ENCODE data around the gene SCAPER.

Gene SCAPER

DNA sequence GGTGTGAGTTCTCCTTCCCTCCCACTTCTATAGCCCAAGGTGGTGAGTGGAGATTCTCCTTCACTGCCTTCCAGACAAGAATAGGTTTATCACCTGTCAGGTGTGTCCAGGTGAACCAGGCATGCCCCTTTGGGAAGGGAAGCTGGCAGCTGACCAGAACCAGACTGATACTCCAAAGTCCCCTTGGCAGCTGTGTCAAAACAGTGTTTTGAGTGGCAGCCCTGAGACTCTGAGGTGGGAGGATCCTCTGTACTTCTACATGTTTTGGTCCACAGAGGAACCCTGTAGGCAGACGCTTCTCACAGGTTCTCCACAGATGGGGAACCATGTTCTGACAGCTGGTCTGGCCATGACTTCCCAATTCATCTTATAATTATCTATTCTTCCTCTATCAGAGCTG is 538.4 kb downstream of the SCAPER start:
- DNase-seq (ENCODE audit: low spot score) = no peak

DNA sequence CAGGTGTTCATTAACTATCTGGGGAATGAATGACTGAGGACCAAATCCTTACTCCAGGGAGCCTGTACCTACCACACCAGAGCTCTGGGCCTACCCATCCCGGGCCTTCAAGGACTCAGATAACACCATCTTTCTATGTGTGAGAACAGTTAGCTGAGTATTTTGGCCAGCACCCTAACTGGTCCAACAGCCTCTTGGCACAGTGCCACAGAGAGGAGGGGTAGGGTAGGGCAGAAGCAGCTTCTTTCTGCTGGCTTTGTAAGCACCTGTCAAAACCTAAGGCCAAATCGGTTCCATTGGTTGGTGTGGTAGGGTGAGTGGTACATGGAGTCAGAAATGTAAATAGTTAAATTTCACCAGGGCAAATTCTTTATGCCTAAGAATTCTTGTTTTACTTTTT is 541.9 kb downstream of the SCAPER start:
- no peak for DNase-seq (ENCODE audit: low spot score)

DNA sequence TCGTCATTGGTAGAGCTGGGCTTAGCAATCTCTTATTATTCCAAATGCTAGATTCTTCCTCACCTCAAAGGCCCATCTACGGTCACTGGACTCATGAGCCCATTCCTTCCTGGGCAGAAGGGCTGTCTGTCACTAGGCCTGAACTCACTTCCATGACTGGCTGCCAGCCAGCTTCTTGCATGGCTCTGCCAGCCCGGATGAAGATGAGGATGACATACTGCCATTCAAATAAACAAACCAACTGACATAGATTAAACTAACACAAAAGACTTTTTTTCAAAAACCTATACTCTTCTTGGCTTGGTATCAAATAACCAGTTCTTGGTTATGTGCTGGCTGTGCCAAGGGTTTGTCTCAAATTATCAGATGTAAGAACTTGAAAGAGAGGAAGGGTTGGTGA is 544.7 kb downstream of the SCAPER start:
- no peak for DNase-seq (ENCODE audit: low spot score)

DNA sequence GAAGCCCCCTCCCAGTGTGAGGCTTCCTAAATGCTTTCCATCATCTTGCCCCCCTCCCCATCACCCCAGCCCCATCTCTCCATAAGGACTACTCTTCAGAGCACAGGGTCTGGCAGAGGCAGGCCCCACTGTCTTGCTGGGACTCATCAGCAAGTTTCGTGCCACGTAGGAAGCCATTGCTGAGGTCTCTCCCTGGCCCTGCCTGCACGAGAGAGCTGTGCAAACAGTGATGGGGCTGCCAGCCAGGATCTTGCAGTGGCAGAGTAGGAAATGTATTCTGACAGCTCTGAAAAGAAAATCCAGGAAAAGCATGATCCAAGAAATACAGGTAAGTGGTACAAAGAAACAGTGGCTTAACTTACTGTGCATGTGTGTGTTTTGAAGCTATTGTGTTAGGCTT is 546.0 kb downstream of the SCAPER start:
- DNase-seq (ENCODE audit: low spot score) = no peak

DNA sequence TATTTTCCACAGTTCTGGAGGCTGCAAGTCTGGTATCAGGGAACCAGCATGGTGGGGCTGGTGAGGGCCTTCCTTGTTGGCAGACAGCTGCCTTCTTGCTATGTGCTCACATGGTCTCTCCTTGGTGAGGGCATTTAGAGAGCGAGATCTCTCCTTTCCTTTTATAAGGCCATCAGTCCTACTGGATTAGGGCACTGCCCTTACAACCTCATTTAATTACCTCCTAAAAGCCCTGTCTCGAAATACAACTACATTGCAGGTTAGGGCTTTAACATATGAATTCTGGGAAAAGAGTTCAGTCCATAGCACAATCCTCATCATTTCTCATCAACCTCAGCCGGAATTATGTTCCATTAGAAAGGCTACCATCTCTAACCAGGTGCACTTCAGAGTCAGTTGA is 546.7 kb downstream of the SCAPER start:
- DNase-seq (ENCODE audit: low spot score) = no peak

DNA sequence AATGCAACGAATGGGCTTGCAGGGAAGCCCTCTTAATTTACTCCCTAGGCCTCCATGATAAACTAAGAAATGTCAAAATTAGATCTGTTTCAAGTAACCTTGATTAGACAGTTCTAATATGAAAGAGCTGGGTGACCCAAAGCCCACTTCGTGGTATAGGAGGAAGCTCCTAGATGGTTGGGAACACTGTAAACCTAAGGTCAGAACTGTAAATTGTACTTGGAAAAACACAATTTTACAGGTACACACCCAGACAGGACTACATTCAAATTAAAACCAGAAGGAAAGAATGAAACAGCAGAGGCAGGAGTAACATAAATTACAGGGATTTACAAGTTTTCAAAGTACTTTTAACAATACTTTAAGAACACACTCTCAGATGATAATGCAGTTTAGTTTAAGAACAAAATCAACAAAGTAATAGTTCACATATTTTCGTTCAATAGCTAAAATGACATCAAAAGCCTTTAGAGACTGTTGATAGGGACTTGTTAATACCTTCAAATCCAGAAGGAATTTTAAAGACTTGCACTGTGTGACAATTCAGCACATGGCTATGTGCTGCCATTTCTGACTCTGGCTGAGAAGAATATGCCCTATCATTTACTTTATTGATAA is 550.2 kb downstream of the SCAPER start:
- no peak for DNase-seq (ENCODE audit: low spot score)

DNA sequence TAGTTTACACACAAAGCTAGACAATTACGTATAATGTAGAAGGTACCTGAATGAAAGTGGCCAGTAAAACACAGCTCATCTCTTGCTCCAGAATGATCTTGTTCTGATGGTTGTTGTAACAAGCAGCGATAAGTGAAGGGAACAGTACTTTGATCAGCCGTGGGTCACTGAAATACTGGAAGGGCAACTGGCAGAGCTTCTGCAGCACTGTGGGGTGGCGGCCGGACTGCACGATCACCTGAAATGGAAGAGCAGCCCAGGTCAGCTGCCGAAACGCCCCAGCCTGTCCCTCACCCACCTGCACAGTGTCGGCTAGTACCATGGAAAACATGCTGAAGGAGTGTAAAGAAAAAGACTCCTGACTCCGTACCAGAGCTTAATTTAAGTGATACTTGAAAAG is 551.2 kb downstream of the SCAPER start:
- no peak for DNase-seq (ENCODE audit: low spot score)

DNA sequence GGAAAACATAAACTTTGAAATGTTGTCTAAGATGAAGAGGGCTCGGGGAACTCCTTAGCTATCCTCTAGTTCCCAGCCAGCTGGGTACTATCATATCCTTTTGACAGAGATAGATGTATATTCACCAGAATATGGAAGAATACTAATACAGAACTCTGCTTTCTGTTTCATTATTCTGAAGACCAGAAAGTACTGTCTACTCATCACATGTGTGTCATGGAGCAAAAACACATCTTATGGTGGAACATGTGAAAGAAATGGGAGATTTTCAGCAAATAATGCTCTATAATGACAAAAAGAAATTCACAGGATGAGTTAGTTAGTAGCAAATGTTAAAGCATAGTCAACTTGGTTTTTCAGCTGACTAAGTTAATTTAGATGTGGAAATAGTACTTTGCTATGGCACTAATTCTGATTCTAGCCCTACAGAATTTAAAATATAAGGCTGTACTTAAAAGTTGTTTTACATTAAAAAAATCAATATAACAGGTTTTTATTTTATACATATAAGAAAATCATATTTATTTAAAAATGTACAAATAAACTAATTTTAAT is 552.0 kb downstream of the SCAPER start:
- no peak for DNase-seq (ENCODE audit: low spot score)

DNA sequence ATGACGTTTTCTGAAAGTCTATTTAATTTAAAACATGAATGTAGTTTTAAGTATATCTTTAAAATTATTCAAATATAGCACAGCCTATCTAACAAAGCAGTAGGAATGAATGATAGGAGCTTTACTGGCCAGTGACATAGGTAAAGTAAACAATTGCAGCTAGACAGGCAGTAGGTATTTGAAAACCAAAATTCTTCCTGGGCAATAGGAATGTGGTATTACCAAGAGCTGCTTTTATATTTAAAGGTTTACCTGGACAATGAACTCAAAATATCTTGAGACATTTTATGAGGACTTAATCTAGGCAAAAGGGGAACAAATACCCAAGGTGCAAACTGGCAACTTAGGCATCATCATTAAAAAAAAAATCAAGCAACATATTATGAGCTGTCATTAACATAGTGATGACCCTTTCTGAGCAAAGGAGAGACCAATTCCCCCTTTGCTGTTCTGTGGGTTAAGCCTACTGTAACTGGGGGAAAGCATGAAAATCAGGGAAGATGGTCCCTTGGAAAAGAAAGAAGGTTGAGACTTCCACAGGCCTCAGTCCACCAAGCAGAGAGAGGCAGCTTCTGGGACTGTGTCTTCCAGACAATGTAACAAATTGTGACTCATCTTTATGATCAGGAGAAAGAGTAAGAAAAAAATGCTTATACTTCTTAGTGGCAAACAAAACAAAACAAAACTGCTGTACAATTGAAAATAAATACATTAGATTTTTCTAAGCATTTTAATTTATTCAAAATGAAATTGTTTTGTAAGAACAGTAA is 555.7 kb downstream of the SCAPER start:
- DNase-seq (ENCODE audit: low spot score) = no peak

DNA sequence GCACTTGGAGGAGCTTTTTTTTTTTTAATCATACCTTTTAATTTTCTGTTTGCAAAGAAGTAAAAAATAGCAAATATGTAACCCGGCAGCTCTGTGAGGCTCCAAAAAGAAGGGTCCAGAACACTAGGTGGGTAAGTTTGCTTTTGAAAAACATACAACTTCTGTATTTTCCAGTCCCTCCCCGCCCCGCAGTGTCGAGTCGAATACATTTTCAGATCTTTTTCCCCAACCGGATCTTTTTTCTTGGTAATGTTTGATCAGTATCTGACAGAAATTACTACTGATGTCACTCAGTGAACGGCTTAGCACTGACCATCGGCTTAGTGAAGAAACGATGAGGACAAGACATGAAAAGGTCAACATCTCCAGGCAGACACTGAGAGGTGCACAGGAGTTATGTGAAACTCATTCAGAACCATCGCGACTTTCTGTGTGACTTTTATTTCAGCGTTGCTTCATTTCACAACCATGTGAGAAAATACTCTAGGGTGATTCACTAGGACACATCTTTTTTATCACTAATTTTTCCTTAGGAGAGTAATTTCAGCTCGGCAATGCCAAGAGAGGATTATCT is 557.6 kb downstream of the SCAPER start:
- no peak for DNase-seq (ENCODE audit: low spot score)

DNA sequence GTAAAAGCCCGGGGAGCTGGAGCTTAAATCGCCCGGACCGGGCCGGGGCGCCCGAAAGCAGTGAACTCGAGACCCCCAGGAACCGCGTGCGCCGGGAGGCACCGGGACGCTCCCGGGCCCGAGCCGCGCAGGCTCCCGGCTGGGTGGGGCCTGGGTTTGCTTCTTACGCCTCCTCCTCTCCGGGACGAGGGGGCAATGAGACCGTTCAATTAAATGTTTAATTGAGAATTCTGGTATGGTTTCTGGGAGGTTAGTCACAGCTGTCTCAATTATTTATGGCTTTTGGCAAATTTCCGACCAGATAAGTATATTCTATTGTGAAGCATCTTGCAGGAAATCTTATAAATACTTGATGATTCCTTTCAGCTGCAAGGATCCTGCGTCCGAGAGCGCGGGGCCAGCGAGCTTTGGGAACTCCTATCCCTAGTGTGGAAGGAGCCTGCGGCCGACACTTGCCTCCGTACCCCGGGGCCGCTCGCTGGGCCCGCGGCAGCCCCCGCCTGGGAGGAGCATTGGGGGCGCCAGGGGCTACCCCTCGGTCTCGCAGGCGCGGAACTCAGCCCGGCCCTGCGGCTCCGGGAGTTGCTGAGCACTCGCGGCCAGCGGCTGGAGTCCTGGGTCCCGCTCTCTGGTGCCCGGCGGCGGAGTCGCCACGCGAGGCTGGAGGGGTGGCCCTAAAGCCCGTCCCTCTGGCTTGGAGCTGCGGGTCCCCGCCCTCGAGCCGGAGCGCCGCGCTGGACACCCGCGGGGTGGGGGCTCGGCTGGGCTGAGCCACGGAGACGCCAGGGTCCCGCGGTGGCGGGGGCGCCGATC is 558.3 kb downstream of the SCAPER start:
- no peak for DNase-seq (ENCODE audit: low spot score)

DNA sequence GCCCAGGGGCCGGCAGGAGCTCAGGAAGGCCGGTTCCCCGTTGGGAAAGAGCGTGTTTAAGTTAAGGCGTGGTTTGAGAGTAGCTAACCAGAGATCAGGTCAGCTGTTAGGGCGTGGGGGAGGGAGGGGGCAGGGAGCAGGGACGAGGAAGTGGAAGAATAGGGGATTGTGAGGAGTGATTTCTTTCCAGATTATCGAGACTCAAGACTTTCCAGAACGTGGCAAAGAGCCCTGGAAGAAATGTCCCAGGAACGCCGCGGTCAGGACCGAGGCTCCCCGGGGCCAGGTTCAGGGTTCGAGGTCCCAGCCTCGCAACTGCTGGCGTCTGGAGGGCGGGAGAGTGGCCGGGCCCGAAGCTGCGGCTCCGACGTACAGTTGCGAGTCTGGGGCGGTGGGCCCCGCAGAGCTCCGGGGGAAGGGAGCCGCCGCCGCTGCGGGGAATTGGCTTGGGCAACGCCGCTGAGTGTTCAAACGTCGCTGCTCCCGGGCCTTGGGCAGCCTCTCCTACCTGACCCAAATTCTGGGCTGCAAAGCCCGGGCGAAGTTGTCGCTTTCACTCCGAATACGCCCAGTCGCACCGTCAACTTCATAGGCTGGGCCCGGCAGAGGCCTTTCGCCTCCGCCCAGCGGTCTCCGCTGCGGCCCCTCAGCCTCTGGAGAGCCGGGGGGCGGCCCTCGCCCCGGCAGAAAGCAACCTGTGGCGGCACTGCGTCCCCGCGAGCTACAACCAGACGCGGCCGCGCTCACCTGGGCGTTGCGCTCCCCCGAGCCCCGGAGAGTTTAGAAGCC is 559.1 kb downstream of the SCAPER start:
- DNase-seq (ENCODE audit: low spot score) = no peak

DNA sequence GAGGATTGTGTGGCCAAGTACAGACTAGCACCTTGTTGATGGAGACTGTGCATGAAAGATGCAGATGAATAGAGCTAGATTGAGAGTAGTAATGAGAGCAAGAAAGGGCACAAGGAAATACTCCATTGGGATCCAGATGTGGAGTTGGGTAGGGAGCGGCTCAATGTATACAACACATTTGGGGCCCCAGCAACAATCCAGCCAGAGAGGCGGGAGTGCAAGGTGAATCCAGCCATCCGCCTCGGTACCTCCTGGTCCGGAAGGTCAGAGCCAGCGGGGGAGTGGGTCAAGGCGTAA is 559.6 kb downstream of the SCAPER start:
- no peak for DNase-seq (ENCODE audit: low spot score)

DNA sequence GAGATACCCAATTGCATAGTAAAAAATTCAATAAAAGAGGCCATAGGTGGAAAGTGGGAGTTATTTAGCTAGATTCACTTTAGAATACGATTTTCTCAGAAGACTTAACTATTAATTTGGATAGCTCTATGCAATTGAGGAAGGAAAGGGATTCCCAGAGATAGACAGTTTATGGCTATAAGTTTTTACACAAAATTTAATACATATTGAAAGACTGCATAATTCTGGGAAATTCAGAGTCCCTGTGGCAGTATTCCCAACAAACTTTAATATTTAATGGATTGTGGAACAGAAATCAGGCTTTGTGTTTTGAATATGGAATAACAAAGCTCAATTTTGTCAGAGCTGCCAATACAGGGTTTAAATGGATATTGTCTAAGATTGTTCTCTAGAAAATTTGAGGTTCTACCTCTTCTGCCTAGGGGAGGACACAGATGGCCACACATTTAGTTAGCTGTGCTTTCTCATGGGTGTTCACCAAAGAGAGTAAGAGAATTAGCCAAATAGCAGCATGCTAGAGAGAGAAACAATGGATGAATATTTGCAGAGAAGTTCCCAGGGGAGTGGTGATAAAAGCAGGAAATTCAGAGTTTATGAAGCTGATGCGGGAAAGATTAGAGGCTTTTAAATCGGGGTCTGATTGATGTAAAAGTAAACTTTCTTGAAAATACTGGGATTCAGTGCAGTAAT is 560.1 kb downstream of the SCAPER start:
- DNase-seq (ENCODE audit: low spot score) = no peak

DNA sequence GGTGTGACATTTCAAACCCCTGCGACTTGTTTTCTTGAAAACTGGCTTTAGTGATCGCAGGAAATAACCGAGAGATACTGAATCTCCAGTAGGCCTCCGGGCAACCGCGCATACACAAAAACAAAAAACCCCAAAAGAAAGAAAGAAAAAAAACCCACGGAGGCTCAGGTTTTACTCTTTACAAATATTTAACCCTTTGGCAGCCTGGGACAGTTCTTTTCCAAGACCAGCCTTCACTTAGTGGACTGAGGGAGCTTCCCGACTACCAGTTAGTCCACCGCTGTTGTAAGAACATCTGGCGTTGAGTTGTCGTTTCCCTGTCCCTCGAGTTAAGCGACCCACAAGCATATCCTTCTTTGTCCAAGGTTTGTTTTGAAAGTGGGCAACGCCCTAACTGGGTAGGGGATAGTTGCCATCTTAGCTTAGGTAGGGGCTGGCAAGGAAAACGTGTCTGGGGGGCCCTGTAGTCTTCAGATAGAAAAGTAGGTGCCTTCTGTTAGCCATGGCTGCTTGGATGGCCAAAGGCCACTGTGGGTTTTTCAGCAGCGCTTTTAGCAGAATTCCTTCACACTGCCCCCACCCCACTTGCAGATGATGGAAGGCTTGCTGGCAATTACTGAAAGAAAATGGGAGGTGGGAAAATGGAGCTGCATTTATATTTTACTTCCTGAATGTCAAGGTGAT is 561.7 kb downstream of the SCAPER start:
- no peak for DNase-seq (ENCODE audit: low spot score)

DNA sequence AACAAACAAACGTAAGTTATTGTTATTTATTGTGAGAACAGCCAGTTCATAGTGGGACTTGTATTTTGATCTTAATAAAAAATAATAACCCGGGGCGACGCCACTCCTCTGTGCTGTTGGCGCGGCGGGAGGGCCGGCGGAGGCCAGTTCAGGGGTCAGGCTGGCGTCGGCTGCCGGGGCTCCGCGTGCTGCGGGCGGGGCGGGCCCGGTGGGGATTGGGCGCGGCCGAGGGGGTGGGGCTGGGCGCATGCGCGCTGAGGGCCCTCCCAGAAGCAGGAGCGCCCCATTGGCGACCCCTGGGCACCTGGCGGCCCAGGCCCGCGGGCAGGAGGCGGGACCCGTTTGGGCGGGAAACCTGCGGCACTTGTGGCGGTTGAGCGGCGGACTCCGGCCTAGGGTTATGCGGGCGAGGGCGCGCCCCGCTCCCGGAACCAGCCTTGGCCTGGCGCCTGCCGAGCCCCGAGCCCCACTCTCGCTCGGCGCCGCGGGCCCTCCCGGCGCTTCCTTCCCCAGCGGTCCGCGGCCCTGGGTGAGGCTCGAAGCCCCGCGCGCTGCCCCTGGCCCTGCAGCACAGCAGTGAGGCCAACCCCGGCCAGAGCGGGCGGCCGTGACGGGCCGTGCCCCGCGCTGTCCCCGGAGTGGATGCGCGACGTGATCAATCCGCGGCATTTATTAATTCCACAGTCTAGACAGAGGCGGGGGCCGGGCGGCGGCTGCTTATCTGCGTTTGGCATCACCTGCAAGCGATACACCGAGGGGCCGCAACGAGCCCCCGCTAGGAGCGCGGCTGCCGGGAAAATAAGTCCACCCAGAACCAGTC is 562.5 kb downstream of the SCAPER start:
- DNase-seq (ENCODE audit: low spot score) = no peak

DNA sequence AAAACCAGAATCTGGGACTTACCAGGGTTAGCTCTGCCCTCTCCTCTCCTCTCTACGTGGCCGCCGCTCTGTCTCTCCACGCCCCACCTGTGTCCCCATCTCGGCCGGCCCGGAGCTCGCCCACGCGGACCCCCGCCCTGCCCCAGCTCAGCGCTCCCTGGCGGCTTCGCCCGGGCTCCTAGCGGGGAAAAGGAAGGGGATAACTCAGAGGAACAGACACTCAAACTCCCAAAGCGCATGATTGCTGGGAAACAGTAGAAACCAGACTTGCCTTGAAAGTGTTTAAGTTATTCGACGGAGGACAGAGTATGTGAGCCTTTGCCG is 563.1 kb downstream of the SCAPER start:
- no peak for DNase-seq (ENCODE audit: low spot score)

DNA sequence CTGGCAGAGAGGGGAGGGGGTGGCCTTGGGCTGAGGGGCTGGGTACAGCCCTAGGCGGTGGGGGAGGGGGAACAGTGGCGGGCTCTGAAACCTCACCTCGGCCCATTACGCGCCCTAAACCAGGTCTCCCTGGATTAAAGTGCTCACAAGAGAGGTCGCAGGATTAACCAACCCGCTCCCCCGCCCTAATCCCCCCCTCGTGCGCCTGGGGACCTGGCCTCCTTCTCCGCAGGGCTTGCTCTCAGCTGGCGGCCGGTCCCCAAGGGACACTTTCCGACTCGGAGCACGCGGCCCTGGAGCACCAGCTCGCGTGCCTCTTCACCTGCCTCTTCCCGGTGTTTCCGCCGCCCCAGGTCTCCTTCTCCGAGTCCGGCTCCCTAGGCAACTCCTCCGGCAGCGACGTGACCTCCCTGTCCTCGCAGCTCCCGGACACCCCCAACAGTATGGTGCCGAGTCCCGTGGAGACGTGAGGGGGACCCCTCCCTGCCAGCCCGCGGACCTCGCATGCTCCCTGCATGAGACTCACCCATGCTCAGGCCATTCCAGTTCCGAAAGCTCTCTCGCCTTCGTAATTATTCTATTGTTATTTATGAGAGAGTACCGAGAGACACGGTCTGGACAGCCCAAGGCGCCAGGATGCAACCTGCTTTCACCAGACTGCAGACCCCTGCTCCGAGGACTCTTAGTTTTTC is 563.6 kb downstream of the SCAPER start:
- no peak for DNase-seq (ENCODE audit: low spot score)

DNA sequence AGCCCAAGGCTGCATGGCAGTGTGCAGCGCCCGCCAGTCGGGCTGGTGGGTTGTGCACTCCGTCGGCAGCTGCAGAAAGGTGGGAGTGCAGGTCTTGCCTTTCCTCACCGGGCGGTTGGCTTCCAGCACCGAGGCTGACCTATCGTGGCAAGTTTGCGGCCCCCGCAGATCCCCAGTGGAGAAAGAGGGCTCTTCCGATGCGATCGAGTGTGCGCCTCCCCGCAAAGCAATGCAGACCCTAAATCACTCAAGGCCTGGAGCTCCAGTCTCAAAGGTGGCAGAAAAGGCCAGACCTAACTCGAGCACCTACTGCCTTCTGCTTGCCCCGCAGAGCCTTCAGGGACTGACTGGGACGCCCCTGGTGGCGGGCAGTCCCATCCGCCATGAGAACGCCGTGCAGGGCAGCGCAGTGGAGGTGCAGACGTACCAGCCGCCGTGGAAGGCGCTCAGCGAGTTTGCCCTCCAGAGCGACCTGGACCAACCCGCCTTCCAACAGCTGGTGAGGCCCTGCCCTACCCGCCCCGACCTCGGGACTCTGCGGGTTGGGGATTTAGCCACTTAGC is 564.3 kb downstream of the SCAPER start:
- no peak for DNase-seq (ENCODE audit: low spot score)
